GM19328 (cell line): Measurements from ENCODE around the gene TBC1D17.

Source experiments
- ATAC-seq: cut with Tn5 transposase; IDR thresholded peaks from one replicate; pipeline ENCODE4 v1.9.1; 2021; ENCODE audit warnings: mild to moderate bottlenecking, moderate library complexity; ENCODE audit not compliant: unreplicated experiment

The TBC1D17 gene

DNA sequence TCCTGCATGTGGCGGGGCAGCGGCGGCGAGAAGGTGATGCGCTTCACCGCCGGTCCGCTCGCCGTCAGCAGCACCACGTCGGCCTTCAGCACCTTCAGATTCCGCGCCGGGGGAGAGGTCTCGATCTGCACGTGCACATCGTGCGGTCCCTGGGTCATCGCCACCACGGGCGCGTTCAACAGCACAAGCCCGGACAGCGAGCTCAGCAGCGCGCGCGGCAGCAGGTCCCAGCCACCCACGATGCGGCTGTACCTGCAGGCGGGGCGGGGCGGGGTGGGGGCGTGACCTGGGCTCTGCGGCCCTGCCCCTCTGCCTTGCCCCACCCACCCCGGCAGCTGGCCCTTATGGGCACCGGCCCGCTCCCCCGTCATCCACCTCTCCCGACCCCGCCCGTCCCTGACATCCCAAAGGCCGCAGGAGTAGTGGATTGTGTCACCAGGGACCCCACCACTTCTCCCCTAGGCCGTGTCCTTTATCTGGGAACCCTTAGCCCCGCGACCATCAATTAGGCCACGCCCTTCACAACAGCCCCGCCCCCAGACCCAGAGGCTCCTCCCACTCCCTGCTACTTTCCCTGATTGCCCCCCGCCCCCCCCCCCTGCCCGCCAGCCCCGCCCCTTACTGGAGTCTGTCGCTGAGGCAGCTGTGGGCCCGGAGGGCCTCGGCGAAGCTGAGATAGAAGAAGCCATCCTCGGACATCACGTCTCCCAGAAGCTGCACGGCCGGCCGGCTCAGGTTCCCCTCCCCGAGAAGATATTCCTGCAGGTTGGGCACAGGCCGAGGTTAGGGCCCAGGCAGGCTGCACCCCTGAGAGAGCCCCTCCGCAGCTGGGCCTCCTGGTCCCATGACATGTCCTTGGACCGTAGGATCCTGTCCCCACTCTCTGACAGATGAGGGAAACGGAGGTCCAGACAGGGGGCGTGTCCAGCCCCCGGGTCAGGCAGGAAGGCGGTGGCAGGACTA lies 13.1 kb downstream of the TBC1D17 start:
- no peak for ATAC-seq

GRCh38 chr19:49891393-49891792 lies 13.9 kb downstream of the TBC1D17 start:
- ATAC-seq: no peak

GRCh38 chr19:49892716-49893115 lies 15.2 kb downstream of the TBC1D17 start:
- no peak for ATAC-seq

GRCh38 chr19:49894011-49894664 lies 16.6 kb downstream of the TBC1D17 start:
- ATAC-seq: no peak

DNA sequence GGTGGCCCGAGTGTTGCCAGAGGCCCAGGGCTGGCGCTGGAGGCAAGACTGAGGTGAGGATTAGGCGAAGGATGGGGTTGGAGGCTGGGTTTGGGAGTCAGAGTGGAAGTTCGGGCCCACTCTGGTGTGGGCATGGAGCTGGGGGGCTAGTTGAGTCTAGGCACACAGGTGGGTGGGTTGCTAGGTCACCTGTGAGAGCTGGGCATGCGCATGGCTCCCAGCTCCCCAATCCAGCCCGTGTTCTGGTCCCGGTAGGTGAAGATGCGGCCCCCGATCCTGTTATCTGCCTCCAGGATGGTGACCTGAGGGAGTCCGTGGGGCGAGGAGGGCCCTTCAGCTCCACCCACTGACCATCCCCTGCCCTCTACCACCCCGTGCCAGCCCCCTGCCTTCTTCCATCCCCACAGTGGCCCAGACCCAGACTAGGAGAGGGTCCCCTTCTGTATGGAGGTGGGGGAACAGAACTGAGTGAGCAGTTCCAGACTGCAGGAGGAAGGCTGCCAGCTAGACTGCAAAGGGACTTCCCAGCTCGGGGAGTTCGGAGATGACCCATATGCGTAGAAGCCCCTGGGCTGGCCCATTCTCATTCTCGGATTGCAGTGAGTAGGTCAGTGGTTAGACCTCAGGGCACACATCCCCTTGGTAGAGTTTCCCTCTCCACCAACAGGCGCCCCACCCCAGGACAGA lies 17.5 kb downstream of the TBC1D17 start:
- ATAC-seq: no peak

DNA sequence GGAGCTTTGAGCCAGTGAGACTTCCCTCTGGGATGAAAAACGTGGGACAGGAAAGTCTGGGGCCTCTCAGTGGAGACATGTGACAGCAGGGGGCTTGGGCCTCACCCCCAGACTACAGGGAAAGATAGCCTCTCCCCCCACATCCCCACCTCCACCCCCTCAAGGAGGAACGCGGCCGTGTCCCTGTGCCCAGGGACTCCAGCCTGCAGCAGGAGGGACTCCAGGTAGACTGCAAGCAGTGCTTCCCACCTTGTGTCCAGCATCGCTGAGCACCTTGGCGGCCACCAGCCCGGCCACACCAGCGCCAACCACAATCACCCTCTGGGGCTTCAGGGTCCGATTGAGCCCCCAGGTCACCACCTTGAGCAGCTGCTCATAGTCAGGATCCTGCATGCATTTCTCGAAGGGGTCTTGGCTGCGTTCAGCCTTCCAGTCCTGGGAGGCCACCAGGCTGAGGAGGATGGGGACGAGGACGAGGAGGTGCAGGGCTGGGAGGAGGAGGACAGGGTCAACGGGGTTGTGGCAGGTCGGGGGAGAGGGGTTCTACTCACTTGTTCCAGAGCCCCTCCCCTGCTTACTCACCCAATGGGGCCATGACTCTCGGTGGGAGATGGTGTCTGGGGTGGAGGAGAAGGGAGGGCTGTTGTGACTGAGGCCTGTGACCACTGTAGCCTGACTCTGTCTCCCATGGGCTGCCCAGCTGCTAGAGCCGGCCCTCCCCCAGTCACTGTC lies 18.2 kb downstream of the TBC1D17 start:
- ATAC-seq: no peak

DNA sequence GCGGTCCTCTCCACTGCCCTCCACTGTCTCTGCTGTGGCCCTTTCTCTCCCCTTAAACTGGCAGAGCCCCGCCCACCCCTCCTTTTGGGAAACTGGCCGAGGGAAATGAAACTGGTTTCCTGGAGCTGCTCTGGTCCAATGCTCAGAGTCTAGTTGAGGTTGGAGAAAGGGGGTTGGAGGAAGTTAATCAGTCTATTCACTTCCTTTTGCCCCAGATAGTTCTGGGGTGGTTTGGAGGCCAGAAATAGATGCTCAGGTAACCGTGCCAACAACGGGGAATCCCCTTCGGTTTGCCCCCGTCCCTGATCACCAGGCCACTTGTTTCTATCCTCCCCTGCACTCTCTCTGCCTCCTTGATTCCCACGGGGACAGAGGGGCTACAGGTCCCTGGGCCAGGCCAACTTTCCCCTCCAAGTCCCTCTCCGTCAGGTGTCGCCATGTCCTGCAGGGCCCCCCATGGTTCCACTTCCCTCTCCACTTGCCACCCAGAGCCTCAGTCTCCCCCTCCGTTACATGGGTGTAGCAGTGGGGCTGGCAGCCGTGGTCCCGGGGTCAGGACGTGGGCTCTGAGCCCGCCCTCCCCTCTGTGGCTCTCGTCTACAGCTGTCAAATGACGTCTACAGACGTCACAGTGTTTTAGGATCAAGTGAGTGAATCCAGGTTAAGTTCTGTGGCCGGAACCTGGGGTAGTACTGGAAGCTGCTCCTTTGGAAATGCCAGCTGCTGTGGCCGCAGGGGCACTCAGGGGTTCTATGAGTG lies 19.5 kb downstream of the TBC1D17 start, which contains the start of gene IL4I1:
Gene IL4I1, minus strand, starts transcription at position 25 of the 759 bp plus-strand sequence. CDS start 727 bp downstream, outside the sequence.
- ATAC-seq: no peak

- ATAC-seq: no peak
These were observed 26.6 kb downstream of the TBC1D17 start for GRCh38 chr19:49904136-49904535.

DNA sequence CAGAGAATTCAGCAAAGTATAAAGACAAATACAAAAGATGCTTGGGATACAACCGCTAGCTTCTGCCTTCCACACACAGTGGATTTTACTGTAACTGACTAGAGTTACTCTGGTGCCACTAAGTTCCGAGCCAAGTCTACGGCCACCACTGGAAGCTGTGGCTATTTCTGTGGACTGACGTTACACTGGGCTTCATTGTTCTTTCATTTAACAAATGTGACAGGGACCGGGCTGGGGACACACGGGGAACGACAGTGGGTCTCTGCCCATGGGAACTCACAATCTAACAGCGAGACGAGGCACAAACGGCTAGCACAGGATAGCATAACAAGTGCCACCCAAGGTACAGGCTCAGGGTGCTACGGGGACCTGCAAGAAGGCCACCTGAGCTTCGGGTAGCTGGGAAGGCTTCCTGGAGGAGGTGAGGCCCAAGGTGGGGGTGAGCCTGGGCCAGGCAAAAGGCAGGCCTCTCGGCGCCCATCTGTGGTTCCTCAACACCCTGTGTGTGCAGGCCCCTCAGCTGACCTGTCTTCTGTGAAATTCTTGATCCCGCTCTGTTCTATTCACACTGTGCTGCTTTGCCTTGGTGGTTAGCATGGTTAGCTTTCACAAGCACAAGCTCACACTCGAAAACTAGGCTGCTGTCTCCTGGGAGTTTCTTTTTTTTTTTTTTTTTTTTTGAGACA lies 29.5 kb downstream of the TBC1D17 start:
- no peak for ATAC-seq

DNA sequence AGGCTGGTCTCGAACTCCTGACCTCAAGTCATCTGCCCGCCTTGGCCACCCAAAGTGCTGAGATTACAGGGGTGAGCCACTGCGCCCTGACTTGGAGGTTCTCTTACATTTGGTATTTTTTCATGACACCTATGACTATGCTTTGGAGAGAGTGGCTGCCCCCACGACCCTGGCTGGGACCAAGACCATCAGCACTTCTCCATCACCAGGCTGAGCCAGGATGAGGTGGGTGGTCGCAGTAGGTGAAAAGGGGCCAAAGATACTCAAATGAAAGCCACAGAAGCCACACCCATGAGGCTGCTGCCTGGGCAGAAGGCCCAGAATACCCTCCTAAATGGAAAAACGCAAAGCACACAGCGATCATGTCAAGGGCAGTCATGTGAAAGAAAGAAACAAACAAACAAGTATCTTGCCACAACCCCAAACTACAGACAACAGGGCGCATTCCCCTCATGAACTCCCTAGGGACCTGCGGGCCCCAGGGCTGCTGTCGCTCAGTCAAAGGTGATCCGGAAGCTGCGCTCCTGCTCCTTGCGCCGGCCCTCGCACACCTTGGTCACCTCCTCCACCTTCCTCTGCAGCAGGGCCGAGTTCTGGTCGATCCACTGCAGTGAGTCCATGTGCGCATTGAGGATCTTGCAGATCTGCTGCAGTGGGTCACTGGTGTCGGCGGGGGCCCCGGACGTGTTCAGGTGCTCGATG lies 30.4 kb downstream of the TBC1D17 start:
- ATAC-seq: no peak

GRCh38 chr19:49908480-49909420 lies 31.2 kb downstream of the TBC1D17 start:
- no peak for ATAC-seq

DNA sequence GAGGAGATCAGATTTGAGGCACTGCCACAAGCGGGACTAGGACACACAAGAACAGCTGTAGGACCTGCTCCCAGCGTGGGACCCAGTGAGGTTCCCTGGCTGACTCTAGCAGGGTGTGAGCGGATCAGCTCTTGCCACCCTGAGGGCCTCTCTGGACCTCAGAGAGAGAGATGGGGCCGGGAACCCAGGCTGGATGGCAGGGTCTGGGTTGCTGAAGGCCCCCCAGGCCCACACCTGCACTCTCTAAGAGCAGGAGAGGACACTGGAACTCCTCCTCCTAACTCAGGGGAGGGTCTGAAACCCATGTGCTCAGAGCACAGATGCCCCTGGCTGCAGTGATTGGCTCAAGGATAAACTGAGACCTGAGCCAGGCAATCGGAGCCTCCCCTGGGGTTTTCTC lies 32.7 kb downstream of the TBC1D17 start:
- no peak for ATAC-seq

DNA sequence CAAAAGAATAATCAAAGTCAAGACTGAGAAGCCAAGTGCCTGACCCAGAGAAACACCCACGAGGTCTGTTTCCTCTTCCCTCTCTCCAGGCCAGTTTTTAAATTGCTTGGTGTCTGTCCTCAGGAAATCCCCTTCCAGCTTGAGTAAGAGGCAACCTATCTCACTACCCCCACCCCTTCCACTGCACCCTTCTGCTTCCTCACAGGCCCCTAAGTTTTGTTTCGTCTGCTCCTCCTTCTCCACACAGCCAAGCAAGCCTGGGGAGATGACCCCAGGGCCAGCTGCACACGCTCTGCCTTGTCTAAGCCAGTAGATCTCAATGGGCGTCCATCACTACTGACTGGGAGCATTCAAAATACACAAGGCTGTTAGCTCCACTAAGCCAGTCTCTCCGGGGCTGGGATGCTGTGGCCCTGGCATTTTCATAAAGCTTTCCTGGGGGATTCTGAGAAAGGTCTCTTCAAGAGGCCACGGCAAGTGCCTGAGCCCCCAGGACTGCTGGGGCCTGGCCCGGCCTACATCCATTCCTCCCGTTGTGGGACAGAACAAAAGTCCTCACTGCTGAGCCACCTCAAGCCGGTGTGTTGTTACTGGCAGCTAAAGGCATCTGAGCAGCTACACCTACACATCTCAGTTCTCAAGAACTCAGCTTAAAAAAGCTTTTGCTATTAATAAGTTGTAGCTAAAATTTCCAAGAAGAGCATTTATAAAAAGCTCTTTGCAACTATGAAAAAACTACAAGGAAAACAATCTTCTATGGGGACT lies 34.1 kb downstream of the TBC1D17 start:
- no peak for ATAC-seq

DNA sequence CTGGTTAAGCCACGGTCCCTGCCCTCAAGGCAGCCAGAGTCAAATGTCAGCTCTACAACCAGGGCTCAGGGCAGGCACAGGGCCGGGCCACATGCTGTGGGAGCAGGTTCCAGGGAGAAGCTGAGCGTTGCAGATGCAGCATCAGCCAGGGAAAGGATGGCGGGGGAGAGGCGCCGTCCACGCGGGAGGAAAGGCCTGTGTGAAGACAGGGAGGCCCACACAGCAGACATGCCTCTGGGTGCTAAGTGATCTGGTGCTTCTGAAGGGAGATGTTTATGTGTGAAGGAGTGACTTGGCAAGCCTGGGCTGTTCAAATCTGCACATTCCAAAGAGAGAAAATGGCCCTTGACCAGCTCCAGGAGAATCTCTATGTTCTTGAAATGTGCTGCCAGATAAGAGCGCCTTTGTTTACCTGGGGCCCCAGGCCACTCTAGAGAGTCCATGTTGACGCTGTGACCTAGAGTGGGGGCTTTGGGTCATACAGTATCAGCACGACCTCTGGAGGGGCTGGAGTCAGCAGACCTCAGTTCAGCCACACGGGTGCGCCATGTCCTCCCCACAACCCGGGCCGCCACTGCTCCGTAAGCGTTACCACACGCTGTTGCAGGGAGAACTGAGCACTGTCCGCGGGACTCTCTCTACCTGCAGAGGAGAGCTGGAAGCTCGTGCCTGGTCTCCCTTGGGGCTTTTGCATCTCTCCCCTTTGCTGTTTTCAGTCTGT lies 35.6 kb downstream of the TBC1D17 start:
- ATAC-seq: no peak

- ATAC-seq: no peak
These were observed 36.2 kb downstream of the TBC1D17 start for GRCh38 chr19:49913720-49914119.

GRCh38 chr19:49915271-49915670 lies 37.8 kb downstream of the TBC1D17 start:
- ATAC-seq: no peak
